Spleen (tissue), 11 donors: Measurements from ENCODE around the gene TJP3. TPM values are rescaled to one million over a fixed set of nuclear protein-coding genes. Genes with fewer than 3 reads are reported as not detected.
"Not testable (repeated sequence)": the region's sequence is repeated elsewhere in the genome, so short reads cannot be mapped to it uniquely, and the experiment has no call there.

ENCODE experiments used
- DNase-seq: peaks from one replicate; pipeline ENCODE4 v3.0.0-alpha.2; 2020
- H3K27ac ChIP-seq, 8 donors: fragments of 200-600 bp; sonication (generic) in 7 of 8; 1 replicate in 4 of 8; 2 replicates in 4 of 8; pipeline versions ENCODE4 v1.5.0 to v1.8.0; 2016 to 2021; ENCODE audit warnings: inconsistent platforms in 4 of 8, mild to moderate bottlenecking in 4 of 8, moderate library complexity in 1 of 8
- H3K27me3 ChIP-seq, 7 donors: fragments of 200-600 bp; sonication (generic) in 6 of 7; replicated peaks in 1 of 7; 1 replicate in 4 of 7; 2 replicates in 3 of 7; pipeline versions ENCODE4 v1.5.0 to v1.8.0; 2016 to 2021; ENCODE audit warnings: inconsistent platforms in 3 of 7, mild to moderate bottlenecking in 1 of 7
- H3K36me3 ChIP-seq, 6 donors: fragments of 200-600 bp; sonication (generic) in 5 of 6; 1 replicate in 4 of 6; 2 replicates in 2 of 6; pipeline versions ENCODE4 v1.5.0 to v1.8.0; 2016 to 2021; ENCODE audit warnings: inconsistent platforms in 2 of 6
- H3K4me1 ChIP-seq, 6 donors: fragments of 200-600 bp; sonication (generic) in 5 of 6; 1 replicate in 3 of 6; 2 replicates in 3 of 6; pipeline versions ENCODE4 v1.5.0 to v1.8.0; 2016 to 2021; ENCODE audit warnings: inconsistent platforms in 3 of 6
- H3K4me3 ChIP-seq, 8 donors: fragments of 200-600 bp; sonication (generic) in 7 of 8; 1 replicate in 4 of 8; 2 replicates in 4 of 8; pipeline versions ENCODE4 v1.5.0 to v1.8.0; 2016 to 2021; ENCODE audit warnings: inconsistent platforms in 4 of 8, mild to moderate bottlenecking in 4 of 8, moderate library complexity in 2 of 8
- H3K9me3 ChIP-seq, 8 donors: fragments of 200-600 bp; sonication (generic) in 7 of 8; 1 replicate in 4 of 8; 2 replicates in 4 of 8; pipeline versions ENCODE4 v1.5.0 to v1.8.0; 2016 to 2021; ENCODE audit warnings: inconsistent platforms in 4 of 8
- POLR2A ChIP-seq, 3 donors: fragments of 450-650 bp; IDR thresholded peaks; one replicate each; pipeline ENCODE4 v1.5.1; 2017; ENCODE audit warnings: antibody characterized with exemption in 3 of 3, mild to moderate bottlenecking in 1 of 3
- POLR2AphosphoS5 ChIP-seq, 3 donors: sonication (generic); formaldehyde crosslinking; IDR thresholded peaks; one replicate each; pipeline ENCODE4 v1.5.1; 2017; ENCODE audit warnings: antibody characterized with exemption in 3 of 3
- WGBS, 5 donors: extraction: QIAGEN DNeasy Blood & Tissue Kit in 3 of 5; methylation state at CpG; one replicate each; pipeline versions ENCODE4 v1.1.5 to v1.1.7; 2013 to 2018; 5-methylcytosine and 5-hydroxymethylcytosine counted together
- intact Hi-C: fragments of 100-400 bp; cut with DNase I; formaldehyde crosslinking; loops from one replicate; pipeline ENCODE4 v1.15.0; 2023; ENCODE audit warnings: low total_unique reads
- polyA plus RNA-seq, 3 donors: library from polyadenylated mRNA; stranded (reverse); fragments of 200-250 nt; gene quantifications; one replicate each; pipeline ENCODE4 v1.2.1, GENCODE V29; 2013
- total RNA-seq, 7 donors: library from RNA; depleted of rRNA in 3 of 7; stranded (reverse); fragments of >200 nt in 3 of 7; fragmentation: NEBNext Ultra II Directional in 4 of 7; extraction: Animal tissue kit (Norgen Biotek cat#: 25700) in 4 of 7; gene quantifications; one replicate each; pipeline versions ENCODE4 v1.1.0 to v1.2.1, GENCODE V29; 2016 to 2021
- TF ChIP-seq, protein P1 (sequence below), 11 experiments: fragments of 200-600 bp in 7 of 11; fragments of 450-650 bp in 4 of 11; sonication (generic) in 4 of 11; IDR thresholded peaks in 8 of 11; conservative IDR thresholded peaks in 3 of 11; 1 replicate in 7 of 11; 2 replicates in 4 of 11; pipeline versions ENCODE4 v1.4.0 to v1.8.0; 2016 to 2021; ENCODE audit warnings: antibody characterized with exemption in 11 of 11, inconsistent platforms in 4 of 11, mild to moderate bottlenecking in 1 of 11
- donor health status: healthy with polysubstance abuse.
- donor health status: DM: no; HTN: no; CAD: no; lungs with moderate emphysema.
- donor health status: DM: no; HTN: no; CAD: no.
- donor health status: Bipolar disorder and iron deficiency.
- donor health status: healthy.
- donor health status: DM: no; HTN: no; CAD: no.
- donor health status: DM: yes; HTN: yes; CAD: no.

The TJP3 gene
- total and polyA plus RNA-seq, 10 donors, result 0.39 to 9.0 (median 2.3) TPM

DNA sequence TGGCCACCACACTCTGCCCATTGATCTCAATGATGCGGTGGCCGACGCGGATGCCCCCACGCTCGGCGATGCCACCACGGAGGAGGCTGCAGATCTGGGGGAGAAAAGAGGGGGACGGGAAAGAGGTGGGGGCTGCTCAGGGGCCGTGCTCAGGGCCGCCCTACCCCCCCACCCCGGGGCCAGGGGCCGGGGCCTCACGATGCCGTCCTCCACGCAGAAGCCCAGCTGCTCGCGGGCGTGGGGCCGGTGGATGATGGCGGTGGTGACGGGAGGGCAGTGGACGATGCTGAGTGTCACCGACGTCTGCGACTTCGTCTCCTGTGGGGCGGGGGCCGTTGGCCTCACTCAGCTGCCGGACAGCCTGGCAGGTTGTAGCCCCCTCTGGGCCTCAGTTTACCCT lies 43.1 kb downstream of the TJP3 start:
- Histone ChIP-seq H3K36me3 (peaks cover 3 to 68% (median 52%) of the 10 kb centered on the region in 6 donors), H3K4me3 (no peak overlapping the region), H3K9me3 (peaks cover 0 to 4% (median 0%) of the 10 kb centered on the region in 8 donors), H3K27me3 (peaks cover 0 to 8% (median 0%) of the 10 kb centered on the region in 7 donors), H3K4me1 (peaks cover 0 to 15% (median 0%) of the 10 kb centered on the region in 6 donors), H3K27ac (no peak overlapping the region)
- WGBS, 5 donors, result 94 to 98% (median 96%) methylated on average over 11 to 30 of the region's 30 CpGs
- no peak for DNase-seq
- TF ChIP-seq POLR2AphosphoS5 (IDR thresholded peaks at IDR 0.05) (peak in 1 of 3 donors; percentile 31), POLR2A (IDR thresholded peaks at IDR 0.05) (no peak)
- intact Hi-C loops, result no loop called here

DNA sequence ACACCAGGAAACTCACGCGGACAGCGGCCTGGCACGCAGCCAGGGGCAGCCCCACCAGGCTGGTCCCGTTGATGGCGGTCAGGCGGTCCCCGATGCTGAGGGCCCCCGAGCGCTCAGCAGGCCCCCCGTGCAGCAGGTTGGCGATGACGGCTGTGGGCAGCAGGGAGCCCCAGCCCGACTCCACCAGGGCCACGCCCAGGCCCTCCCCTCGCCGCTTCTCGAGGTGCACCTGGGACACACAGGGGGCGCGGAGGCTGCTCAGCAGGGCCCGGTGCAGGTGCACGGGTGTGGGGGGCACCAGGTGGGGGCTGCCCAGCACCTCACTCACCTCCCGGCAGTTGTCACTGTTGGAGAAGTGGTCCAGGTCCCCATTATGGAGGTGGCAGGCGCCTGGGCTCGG lies 44.3 kb downstream of the TJP3 start:
- WGBS, 5 donors, result 87 to 100% (median 91%) methylated on average over 1 to 25 of the region's 25 CpGs
- H3K36me3 ChIP-seq, result peaks cover 3 to 81% (median 57%) of the 10 kb centered on the region in 6 donors
- intact Hi-C loops, result no loop called here
- H3K9me3 ChIP-seq, result peaks cover 0 to 4% (median 0%) of the 10 kb centered on the region in 8 donors
- H3K4me1 ChIP-seq, result peaks cover 0 to 28% (median 0%) of the 10 kb centered on the region in 6 donors
- DNase-seq, result no peak
- no peak overlapping the region for H3K27ac ChIP-seq
- peaks cover 0 to 5% (median 0%) of the 10 kb centered on the region in 7 donors for H3K27me3 ChIP-seq
- H3K4me3 ChIP-seq, result no peak overlapping the region
- TF ChIP-seq POLR2A (IDR thresholded peaks at IDR 0.05), result no peak
- peak in 1 of 3 donors; percentile 30 for TF ChIP-seq POLR2AphosphoS5 (IDR thresholded peaks at IDR 0.05)

DNA sequence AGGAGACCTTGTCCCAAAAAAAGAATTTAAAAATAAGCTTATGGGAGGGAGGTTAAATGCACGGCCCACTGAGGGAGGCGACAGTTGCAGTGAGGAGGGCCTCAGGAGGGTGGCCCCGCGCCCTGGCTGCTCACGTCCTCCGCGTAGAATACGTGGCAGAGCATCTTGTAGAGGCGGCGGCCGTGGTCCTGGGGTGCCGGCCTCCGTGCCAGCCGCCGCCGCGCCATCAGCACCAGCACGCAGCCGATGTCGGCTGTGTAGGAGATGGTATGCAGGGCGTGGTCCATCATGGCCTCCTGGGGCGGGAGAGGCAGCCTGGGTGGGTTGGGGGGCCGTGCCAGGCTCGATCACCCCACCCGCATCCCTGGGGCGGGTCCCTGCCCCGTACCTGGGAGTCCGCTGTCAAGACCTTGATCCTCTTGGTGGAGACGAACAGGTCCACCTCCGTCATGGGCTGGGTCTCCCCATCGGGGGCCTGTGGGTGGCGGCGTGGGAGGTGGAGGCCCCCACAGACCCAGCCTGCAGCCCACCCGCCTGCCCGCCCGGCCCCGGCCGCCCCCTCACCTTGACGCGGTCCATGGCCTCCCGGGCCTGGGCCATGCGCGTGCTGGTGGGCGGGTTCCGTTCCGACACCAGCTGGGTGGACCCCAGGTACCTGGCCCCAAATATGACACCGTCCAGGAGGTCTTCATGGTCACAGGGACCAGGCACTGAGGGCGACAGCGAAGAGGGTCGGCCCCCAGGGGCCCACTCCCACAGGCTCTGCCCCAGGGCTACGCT lies 45.6 kb downstream of the TJP3 start:
- Histone ChIP-seq H3K4me3 (no peak overlapping the region), H3K4me1 (peaks cover 1 to 41% (median 9%) of the 10 kb centered on the region in 6 donors), H3K27ac (no peak overlapping the region), H3K9me3 (peaks cover 0 to 4% (median 0%) of the 10 kb centered on the region in 8 donors), H3K36me3 (peaks cover 3 to 94% (median 65%) of the 10 kb centered on the region in 6 donors), H3K27me3 (no peaks in the 10 kb centered on the region)
- TF ChIP-seq, protein P1, sequence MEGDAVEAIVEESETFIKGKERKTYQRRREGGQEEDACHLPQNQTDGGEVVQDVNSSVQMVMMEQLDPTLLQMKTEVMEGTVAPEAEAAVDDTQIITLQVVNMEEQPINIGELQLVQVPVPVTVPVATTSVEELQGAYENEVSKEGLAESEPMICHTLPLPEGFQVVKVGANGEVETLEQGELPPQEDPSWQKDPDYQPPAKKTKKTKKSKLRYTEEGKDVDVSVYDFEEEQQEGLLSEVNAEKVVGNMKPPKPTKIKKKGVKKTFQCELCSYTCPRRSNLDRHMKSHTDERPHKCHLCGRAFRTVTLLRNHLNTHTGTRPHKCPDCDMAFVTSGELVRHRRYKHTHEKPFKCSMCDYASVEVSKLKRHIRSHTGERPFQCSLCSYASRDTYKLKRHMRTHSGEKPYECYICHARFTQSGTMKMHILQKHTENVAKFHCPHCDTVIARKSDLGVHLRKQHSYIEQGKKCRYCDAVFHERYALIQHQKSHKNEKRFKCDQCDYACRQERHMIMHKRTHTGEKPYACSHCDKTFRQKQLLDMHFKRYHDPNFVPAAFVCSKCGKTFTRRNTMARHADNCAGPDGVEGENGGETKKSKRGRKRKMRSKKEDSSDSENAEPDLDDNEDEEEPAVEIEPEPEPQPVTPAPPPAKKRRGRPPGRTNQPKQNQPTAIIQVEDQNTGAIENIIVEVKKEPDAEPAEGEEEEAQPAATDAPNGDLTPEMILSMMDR (IDR thresholded peaks at IDR 0.05 in 8 of 11, conservative IDR thresholded peaks at IDR 0.05 in 3 of 11), result no peak
- no peak for TF ChIP-seq POLR2AphosphoS5 (IDR thresholded peaks at IDR 0.05)
- no peak for TF ChIP-seq POLR2A (IDR thresholded peaks at IDR 0.05)
- WGBS, 5 donors, result 90 to 96% (median 94%) methylated on average over 27 to 51 of the region's 51 CpGs
- DNase-seq, result no peak
- intact Hi-C loops, result no loop called here

DNA sequence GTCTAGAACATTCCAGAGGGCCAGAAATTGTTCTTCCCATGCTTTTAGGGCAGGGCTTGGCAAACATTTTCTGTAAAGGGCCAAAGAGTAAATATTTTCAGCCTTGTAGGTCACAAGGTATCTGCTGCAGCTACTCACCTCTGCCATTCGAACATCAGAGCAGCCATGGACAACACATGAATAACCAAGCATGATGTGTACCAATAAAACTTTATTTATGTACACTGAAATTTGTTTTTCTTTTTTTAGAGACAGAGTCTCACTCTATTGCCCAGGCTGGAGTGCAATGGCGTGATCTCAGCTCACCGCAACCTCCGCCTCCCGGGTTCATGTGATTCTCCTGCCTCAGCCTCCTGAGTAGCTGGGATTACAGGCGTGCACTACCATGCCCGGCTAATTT lies 49.5 kb downstream of the TJP3 start:
- DNase-seq, H3K9me3 ChIP-seq, intact Hi-C loops, H3K4me3 ChIP-seq, H3K27ac ChIP-seq, H3K27me3 ChIP-seq: not testable (repeated sequence)
- Histone ChIP-seq H3K4me1 (peaks cover 24 to 76% (median 40%) of the 10 kb centered on the region in 6 donors), H3K36me3 (peaks cover under 1 to 71% (median 43%) of the 10 kb centered on the region in 6 donors)
- WGBS, 5 donors, result 96 to 97% (median 96%) methylated on average over 7 of the region's 7 CpGs

DNA sequence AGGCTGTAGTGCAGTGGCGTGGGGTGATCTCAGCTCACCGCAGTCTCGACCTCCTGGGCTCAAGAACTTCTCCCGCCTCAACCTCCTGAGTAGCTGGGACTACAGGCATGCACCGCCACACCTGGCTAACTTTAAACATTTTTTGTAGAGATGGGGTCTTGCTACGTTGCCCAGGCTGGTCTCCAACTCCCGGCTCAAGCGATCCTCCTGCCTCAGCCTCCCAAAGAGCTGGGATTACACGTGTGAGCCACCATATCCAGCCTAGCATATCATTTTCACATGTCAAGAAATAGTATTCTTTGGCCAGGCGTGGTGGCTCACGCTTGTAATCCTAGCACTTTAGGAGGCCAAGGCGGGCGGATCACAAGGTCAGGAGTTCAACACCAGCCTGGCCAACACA lies 50.1 kb downstream of the TJP3 start:
- H3K4me3 ChIP-seq, H3K27ac ChIP-seq, DNase-seq, intact Hi-C loops, H3K9me3 ChIP-seq, H3K27me3 ChIP-seq: not testable (repeated sequence)
- H3K36me3 ChIP-seq, result peaks cover 0 to 65% (median 37%) of the 10 kb centered on the region in 6 donors
- peaks cover 27 to 80% (median 44%) of the 10 kb centered on the region in 6 donors for H3K4me1 ChIP-seq
- WGBS, 5 donors, result 95 to 99% (median 97%) methylated on average over 13 of the region's 13 CpGs
